NCI-H1417 treated with DMSO at 0.1 percent for 48 hours (cell line): Measurements from ENCODE around the gene ELF1.
"Not testable (repeated sequence)": the region's sequence is repeated elsewhere in the genome, so short reads cannot be mapped to it uniquely, and the experiment has no call there.

Experiments used
- DNase-seq: peaks from one replicate; lab custom pipeline; 2025; lab: John Stamatoyannopoulos, UW

The ELF1 gene

GRCh38 chr13:40886017-40886416, 133.1 kb downstream of the ELF1 start:
- no peak for DNase-seq

GRCh38 chr13:40884175-40884574, 134.9 kb downstream of the ELF1 start:
- not testable (repeated sequence) for DNase-seq
